ENCODE data around the gene HSPB6. TPM values are rescaled to one million over a fixed set of nuclear protein-coding genes. Genes with fewer than 3 reads are reported as not detected.

Gene HSPB6
- total RNA-seq, 4 donors from 2014 or later = 1.7 to 21.9 (median 3.6) TPM

- 92% methylated on average over 8 of the region's 11 CpGs; no CpG with 5 or more reads in 1 of the 2 donors for WGBS, 2 donors
- peaks cover 0 to 19% (median 0%) of the 10 kb centered on the region in 3 donors for H3K36me3 ChIP-seq
- TF ChIP-seq CTCF (IDR thresholded peaks at IDR 0.05) (no peak), POLR2A (IDR thresholded peaks at IDR 0.05) (no peak)
- H3K9me3 ChIP-seq = no peaks in the 10 kb centered on the region
- intact Hi-C loops (cut with DNase I) = no loop called here
- H3K4me3 ChIP-seq = no peak overlapping the region
- DNase-seq = no peak
- H3K27me3 ChIP-seq = peaks cover 0 to 15% (median 0%) of the 10 kb centered on the region in 4 donors
- H3K27ac ChIP-seq = no peak overlapping the region
- H3K4me1 ChIP-seq = no peaks in the 10 kb centered on the region
These were observed 32.6 kb upstream of the HSPB6 start for GRCh38 chr19:35789195-35789977.

GRCh38 chr19:35788205-35788960 lies 31.6 kb upstream of the HSPB6 start:
- no peak for DNase-seq
- H3K4me3 ChIP-seq = no peak overlapping the region
- H3K27me3 ChIP-seq = peaks cover 0 to 6% (median 0%) of the 10 kb centered on the region in 4 donors
- H3K27ac ChIP-seq = no peak overlapping the region
- no peaks in the 10 kb centered on the region for H3K9me3 ChIP-seq
- WGBS, 2 donors = 52 to 100% methylated on average over 2 to 5 of the region's 12 CpGs
- H3K36me3 ChIP-seq = peaks cover 0 to 26% (median 0%) of the 10 kb centered on the region in 3 donors
- intact Hi-C loops (cut with DNase I) = no loop called here
- no peak for TF ChIP-seq CTCF (IDR thresholded peaks at IDR 0.05)
- no peak for TF ChIP-seq POLR2A (IDR thresholded peaks at IDR 0.05)
- no peaks in the 10 kb centered on the region for H3K4me1 ChIP-seq

GRCh38 chr19:35787227-35787799 lies 30.5 kb upstream of the HSPB6 start:
- no peak for DNase-seq
- peaks cover 0 to 4% (median 0%) of the 10 kb centered on the region in 4 donors for H3K27me3 ChIP-seq
- intact Hi-C loops (cut with DNase I) = no loop called here
- no peak overlapping the region for H3K4me3 ChIP-seq
- H3K36me3 ChIP-seq = peaks cover 0 to 33% (median 0%) of the 10 kb centered on the region in 3 donors
- WGBS, 2 donors = 100% methylated on average over 1 of the region's 15 CpGs; no CpG with 5 or more reads in 1 of the 2 donors
- TF ChIP-seq POLR2A (IDR thresholded peaks at IDR 0.05) (no peak), CTCF (IDR thresholded peaks at IDR 0.05) (no peak)
- H3K27ac ChIP-seq = no peak overlapping the region
- no peaks in the 10 kb centered on the region for H3K9me3 ChIP-seq
- no peaks in the 10 kb centered on the region for H3K4me1 ChIP-seq

GRCh38 chr19:35786299-35787160 lies 29.7 kb upstream of the HSPB6 start:
- H3K36me3 ChIP-seq = peaks cover 0 to 41% (median 0%) of the 10 kb centered on the region in 3 donors
- no peaks in the 10 kb centered on the region for H3K4me1 ChIP-seq
- no peak for DNase-seq
- WGBS, 2 donors = 74 to 86% methylated on average over 12 to 16 of the region's 31 CpGs
- no peaks in the 10 kb centered on the region for H3K27me3 ChIP-seq
- H3K27ac ChIP-seq = no peak overlapping the region
- no peak overlapping the region for H3K4me3 ChIP-seq
- intact Hi-C loops (cut with DNase I) = no loop called here
- H3K9me3 ChIP-seq = no peaks in the 10 kb centered on the region
- no peak for TF ChIP-seq CTCF (IDR thresholded peaks at IDR 0.05)
- no peak for TF ChIP-seq POLR2A (IDR thresholded peaks at IDR 0.05)

All from esophagus squamous epithelium (tissue), 5 donors.